SK-N-MC (cell line): ENCODE results near the gene NCK2.

Experiments used
- EZH2 ChIP-seq: fragments of 200-600 bp; sonication (generic); IDR thresholded peaks from one replicate; pipeline ENCODE4 v1.6.1; 2017; ENCODE audit warnings: antibody characterized with exemption
- POLR2AphosphoS5 ChIP-seq: IDR thresholded peaks from 2 replicates; pipeline ENCODE4 v1.6.1; 2012; ENCODE audit warnings: mild to moderate bottlenecking, low read depth, low read length, borderline replicate concordance

GRCh38 chr2:105749583-105750400 is 5.1 kb downstream of the NCK2 start:
- no peak for TF ChIP-seq POLR2AphosphoS5
- no peak for TF ChIP-seq EZH2
